ENCODE measurements around the gene PJA2. TPM values are rescaled to one million over a fixed set of nuclear protein-coding genes. Genes with fewer than 3 reads are reported as not detected.
A peak's percentile ranks its signal among the peaks of the same experiment; 100 is the strongest.

The PJA2 gene
- polyA plus RNA-seq, 1 donor from 2014 or later = 142 TPM

DNA sequence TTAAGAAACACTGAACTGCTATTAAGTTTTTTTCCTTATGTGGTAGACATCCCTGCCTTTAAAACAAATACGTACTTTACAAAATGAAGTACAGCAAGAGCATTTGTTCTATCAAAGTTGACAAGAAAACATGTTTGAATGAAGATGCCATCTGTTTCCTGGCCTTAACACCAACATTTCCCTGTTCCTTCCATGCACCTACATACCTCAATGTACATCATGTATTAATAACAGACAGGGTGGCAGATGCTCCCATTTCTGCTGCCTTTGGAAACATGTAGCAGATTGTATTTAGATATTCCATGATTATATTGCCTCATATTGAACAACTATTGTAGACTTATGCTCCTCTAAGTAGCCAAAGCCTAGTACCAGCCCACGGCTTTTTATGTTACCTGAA, 104.4 kb downstream of the PJA2 start:
- H4K20me1 ChIP-seq (ENCODE audit: insufficient read depth) = no peaks in the 10 kb centered on the region
- no peaks in the 10 kb centered on the region for H3K27me3 ChIP-seq (ENCODE audit: insufficient read depth, low read depth, low read length)
- H3K27ac ChIP-seq (ENCODE audit: low read length) = no peak overlapping the region
- H3K79me2 ChIP-seq (replicated peaks; ENCODE audit: insufficient read depth, low read length) = no peaks in the 10 kb centered on the region
- H3K9me2 ChIP-seq (ENCODE audit: insufficient read depth, low read length) = no peaks in the 10 kb centered on the region
- no peaks in the 10 kb centered on the region for H3K36me3 ChIP-seq (ENCODE audit: insufficient read depth, low read length)
- no peak overlapping the region for H3K4me2 ChIP-seq (ENCODE audit: low read length)
- no peak overlapping the region for H2AFZ ChIP-seq (ENCODE audit: low read depth, low read length)
- no peak overlapping the region for H3K4me3 ChIP-seq (ENCODE audit: low read length)
- TF ChIP-seq POLR2AphosphoS5 (IDR thresholded peaks at IDR 0.05) (no peak), EZH2 (IDR thresholded peaks at IDR 0.05; ENCODE audit: borderline replicate concordance, insufficient read depth, low read length, poor library complexity, severe bottlenecking) (no peak), RAD21 (conservative IDR thresholded peaks at IDR 0.05) (no peak), MXI1 (conservative IDR thresholded peaks at IDR 0.05; ENCODE audit: poor library complexity, severe bottlenecking) (no peak), SMC3 (conservative IDR thresholded peaks at IDR 0.05; ENCODE audit: poor library complexity) (no peak), TAF1 (IDR thresholded peaks at IDR 0.05; ENCODE audit: low read depth) (no peak), EP300 (conservative IDR thresholded peaks at IDR 0.05; ENCODE audit: poor library complexity, severe bottlenecking) (no peak)
- TF ChIP-seq, protein P1, sequence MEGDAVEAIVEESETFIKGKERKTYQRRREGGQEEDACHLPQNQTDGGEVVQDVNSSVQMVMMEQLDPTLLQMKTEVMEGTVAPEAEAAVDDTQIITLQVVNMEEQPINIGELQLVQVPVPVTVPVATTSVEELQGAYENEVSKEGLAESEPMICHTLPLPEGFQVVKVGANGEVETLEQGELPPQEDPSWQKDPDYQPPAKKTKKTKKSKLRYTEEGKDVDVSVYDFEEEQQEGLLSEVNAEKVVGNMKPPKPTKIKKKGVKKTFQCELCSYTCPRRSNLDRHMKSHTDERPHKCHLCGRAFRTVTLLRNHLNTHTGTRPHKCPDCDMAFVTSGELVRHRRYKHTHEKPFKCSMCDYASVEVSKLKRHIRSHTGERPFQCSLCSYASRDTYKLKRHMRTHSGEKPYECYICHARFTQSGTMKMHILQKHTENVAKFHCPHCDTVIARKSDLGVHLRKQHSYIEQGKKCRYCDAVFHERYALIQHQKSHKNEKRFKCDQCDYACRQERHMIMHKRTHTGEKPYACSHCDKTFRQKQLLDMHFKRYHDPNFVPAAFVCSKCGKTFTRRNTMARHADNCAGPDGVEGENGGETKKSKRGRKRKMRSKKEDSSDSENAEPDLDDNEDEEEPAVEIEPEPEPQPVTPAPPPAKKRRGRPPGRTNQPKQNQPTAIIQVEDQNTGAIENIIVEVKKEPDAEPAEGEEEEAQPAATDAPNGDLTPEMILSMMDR (IDR thresholded peaks at IDR 0.05; ENCODE audit: poor library complexity, severe bottlenecking) = no peak
- TF ChIP-seq, protein P2, sequence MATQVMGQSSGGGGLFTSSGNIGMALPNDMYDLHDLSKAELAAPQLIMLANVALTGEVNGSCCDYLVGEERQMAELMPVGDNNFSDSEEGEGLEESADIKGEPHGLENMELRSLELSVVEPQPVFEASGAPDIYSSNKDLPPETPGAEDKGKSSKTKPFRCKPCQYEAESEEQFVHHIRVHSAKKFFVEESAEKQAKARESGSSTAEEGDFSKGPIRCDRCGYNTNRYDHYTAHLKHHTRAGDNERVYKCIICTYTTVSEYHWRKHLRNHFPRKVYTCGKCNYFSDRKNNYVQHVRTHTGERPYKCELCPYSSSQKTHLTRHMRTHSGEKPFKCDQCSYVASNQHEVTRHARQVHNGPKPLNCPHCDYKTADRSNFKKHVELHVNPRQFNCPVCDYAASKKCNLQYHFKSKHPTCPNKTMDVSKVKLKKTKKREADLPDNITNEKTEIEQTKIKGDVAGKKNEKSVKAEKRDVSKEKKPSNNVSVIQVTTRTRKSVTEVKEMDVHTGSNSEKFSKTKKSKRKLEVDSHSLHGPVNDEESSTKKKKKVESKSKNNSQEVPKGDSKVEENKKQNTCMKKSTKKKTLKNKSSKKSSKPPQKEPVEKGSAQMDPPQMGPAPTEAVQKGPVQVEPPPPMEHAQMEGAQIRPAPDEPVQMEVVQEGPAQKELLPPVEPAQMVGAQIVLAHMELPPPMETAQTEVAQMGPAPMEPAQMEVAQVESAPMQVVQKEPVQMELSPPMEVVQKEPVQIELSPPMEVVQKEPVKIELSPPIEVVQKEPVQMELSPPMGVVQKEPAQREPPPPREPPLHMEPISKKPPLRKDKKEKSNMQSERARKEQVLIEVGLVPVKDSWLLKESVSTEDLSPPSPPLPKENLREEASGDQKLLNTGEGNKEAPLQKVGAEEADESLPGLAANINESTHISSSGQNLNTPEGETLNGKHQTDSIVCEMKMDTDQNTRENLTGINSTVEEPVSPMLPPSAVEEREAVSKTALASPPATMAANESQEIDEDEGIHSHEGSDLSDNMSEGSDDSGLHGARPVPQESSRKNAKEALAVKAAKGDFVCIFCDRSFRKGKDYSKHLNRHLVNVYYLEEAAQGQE (IDR thresholded peaks at IDR 0.05; ENCODE audit: borderline replicate concordance) = no peak
- no peaks in the 10 kb centered on the region for H3F3A ChIP-seq (ENCODE audit: insufficient read depth, low read length, poor library complexity, severe bottlenecking)
- H3K9ac ChIP-seq (ENCODE audit: low read length) = no peak overlapping the region
- no peaks in the 10 kb centered on the region for H3K9me3 ChIP-seq (ENCODE audit: low read length)

DNA sequence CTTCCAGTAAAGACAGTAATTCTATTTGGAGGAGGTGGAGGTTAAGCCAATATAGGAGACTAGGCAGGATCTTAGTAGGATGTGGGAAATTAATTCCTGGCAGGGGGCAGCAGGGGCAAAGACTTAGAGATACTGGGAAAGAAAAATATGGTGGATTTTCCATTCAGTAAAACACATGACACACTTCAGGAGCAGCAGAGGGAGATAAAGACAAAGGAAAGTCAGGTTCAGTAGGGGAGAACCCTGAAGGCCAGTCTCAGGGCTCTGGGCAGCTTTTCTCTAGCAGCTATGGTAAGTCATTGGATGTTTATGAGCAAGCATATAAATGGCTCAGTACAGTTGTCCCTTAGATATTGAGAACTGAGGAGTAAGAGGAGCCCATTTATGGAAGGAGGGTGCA, 105.5 kb downstream of the PJA2 start:
- no peak overlapping the region for H3K9ac ChIP-seq (ENCODE audit: low read length)
- H3K4me3 ChIP-seq (ENCODE audit: low read length) = no peak overlapping the region
- H3K9me3 ChIP-seq (ENCODE audit: low read length) = no peaks in the 10 kb centered on the region
- H3K27me3 ChIP-seq (ENCODE audit: insufficient read depth, low read depth, low read length) = no peaks in the 10 kb centered on the region
- H3K79me2 ChIP-seq (replicated peaks; ENCODE audit: insufficient read depth, low read length) = no peaks in the 10 kb centered on the region
- no peaks in the 10 kb centered on the region for H4K20me1 ChIP-seq (ENCODE audit: insufficient read depth)
- no peaks in the 10 kb centered on the region for H3F3A ChIP-seq (ENCODE audit: insufficient read depth, low read length, poor library complexity, severe bottlenecking)
- no peak overlapping the region for H2AFZ ChIP-seq (ENCODE audit: low read depth, low read length)
- TF ChIP-seq SMC3 (conservative IDR thresholded peaks at IDR 0.05; ENCODE audit: poor library complexity) = no peak
- H3K36me3 ChIP-seq (ENCODE audit: insufficient read depth, low read length) = no peaks in the 10 kb centered on the region
- H3K4me2 ChIP-seq (ENCODE audit: low read length) = no peak overlapping the region
- H3K27ac ChIP-seq (ENCODE audit: low read length) = no peak overlapping the region
- H3K9me2 ChIP-seq (ENCODE audit: insufficient read depth, low read length) = no peaks in the 10 kb centered on the region

DNA sequence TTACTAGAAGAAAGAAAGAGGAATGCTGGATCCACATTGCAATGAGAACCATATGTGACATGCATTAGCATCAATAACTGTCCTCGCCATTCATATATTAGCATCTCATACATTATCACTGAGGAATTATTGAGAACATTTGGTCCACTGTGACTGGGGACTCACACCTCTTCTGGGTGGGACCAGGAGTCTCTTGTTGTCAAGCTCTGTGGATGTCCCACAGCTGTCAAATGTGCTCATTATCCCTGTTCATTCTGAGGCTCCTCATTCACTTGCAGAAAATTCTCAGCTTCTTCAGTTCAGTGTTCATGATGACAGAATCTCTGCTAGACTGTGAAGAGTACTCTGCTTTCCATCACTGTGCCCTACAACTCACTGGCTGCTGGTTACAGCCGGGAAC, 109.4 kb downstream of the PJA2 start:
- Histone ChIP-seq H3K4me3 (ENCODE audit: low read length) (peak overlapping the region; percentile 20), H3K27ac (ENCODE audit: low read length) (peak overlapping the region; percentile 66), H4K20me1 (ENCODE audit: insufficient read depth) (no peaks in the 10 kb centered on the region), H3K9me2 (ENCODE audit: insufficient read depth, low read length) (no peaks in the 10 kb centered on the region), H3F3A (ENCODE audit: insufficient read depth, low read length, poor library complexity, severe bottlenecking) (no peaks in the 10 kb centered on the region), H3K9me3 (ENCODE audit: low read length) (no peaks in the 10 kb centered on the region), H3K9ac (ENCODE audit: low read length) (no peak overlapping the region), H2AFZ (ENCODE audit: low read depth, low read length) (no peak overlapping the region), H3K79me2 (replicated peaks; ENCODE audit: insufficient read depth, low read length) (no peaks in the 10 kb centered on the region), H3K27me3 (ENCODE audit: insufficient read depth, low read depth, low read length) (no peaks in the 10 kb centered on the region), H3K4me2 (ENCODE audit: low read length) (peak overlapping the region; percentile 10), H3K36me3 (ENCODE audit: insufficient read depth, low read length) (no peaks in the 10 kb centered on the region)
- peak; percentile 31 for TF ChIP-seq POLR2AphosphoS5 (IDR thresholded peaks at IDR 0.05)
- TF ChIP-seq, protein P2 (IDR thresholded peaks at IDR 0.05; ENCODE audit: borderline replicate concordance) = no peak
- no peak for TF ChIP-seq MXI1 (conservative IDR thresholded peaks at IDR 0.05; ENCODE audit: poor library complexity, severe bottlenecking)
- TF ChIP-seq TAF1 (IDR thresholded peaks at IDR 0.05; ENCODE audit: low read depth) = no peak
- TF ChIP-seq RAD21 (conservative IDR thresholded peaks at IDR 0.05) = no peak
- TF ChIP-seq SMC3 (conservative IDR thresholded peaks at IDR 0.05; ENCODE audit: poor library complexity) = no peak
- TF ChIP-seq, protein P1 (IDR thresholded peaks at IDR 0.05; ENCODE audit: poor library complexity, severe bottlenecking) = no peak
- TF ChIP-seq EP300 (conservative IDR thresholded peaks at IDR 0.05; ENCODE audit: poor library complexity, severe bottlenecking) = peak; percentile 66
